Measurements from ENCODE around the gene KRT16. TPM values are rescaled to one million over a fixed set of nuclear protein-coding genes. Genes with fewer than 3 reads are reported as not detected.
"Not testable (repeated sequence)": the region's sequence is repeated elsewhere in the genome, so short reads cannot be mapped to it uniquely, and the experiment has no call there.

KRT16 gene
- total RNA-seq, 1 donor from 2014 or later: not detected

- DNase-seq: peak; percentile 47
- intact Hi-C loops (cut with DNase I): no loop called here
- no peaks in the 10 kb centered on the region for H3K36me3 ChIP-seq
- peaks cover 6% of the 10 kb centered on the region for H3K27me3 ChIP-seq
- no peak overlapping the region for H3K4me3 ChIP-seq
- H3K9me3 ChIP-seq: no peaks in the 10 kb centered on the region
- TF ChIP-seq CTCF (IDR thresholded peaks at IDR 0.05): no peak
- no peak for ATAC-seq
- H3K27ac ChIP-seq: no peak overlapping the region
- H3K4me1 ChIP-seq: no peaks in the 10 kb centered on the region
Observed at GRCh38 chr17:41614098-41614497, 1.5 kb upstream of the KRT16 start.

GRCh38 chr17:41613277-41614082, 913 bp upstream of the KRT16 start:
- H3K36me3 ChIP-seq: no peaks in the 10 kb centered on the region
- TF ChIP-seq CTCF (IDR thresholded peaks at IDR 0.05): no peak
- peaks cover 6% of the 10 kb centered on the region for H3K27me3 ChIP-seq
- intact Hi-C loops (cut with DNase I): no loop called here
- H3K4me1 ChIP-seq: no peaks in the 10 kb centered on the region
- no peak overlapping the region for H3K4me3 ChIP-seq
- H3K9me3 ChIP-seq: no peaks in the 10 kb centered on the region
- DNase-seq (peak; percentile 29), ATAC-seq (no peak)
- no peak overlapping the region for H3K27ac ChIP-seq

- DNase-seq (peak; percentile 56), ATAC-seq (no peak)
- no peak for TF ChIP-seq CTCF (IDR thresholded peaks at IDR 0.05)
- Histone ChIP-seq H3K4me1 (no peaks in the 10 kb centered on the region), H3K27me3 (peaks cover 6% of the 10 kb centered on the region), H3K4me3 (no peak overlapping the region), H3K9me3 (no peaks in the 10 kb centered on the region), H3K27ac (no peak overlapping the region), H3K36me3 (no peaks in the 10 kb centered on the region)
- intact Hi-C loops (cut with DNase I): no loop called here
Observed at GRCh38 chr17:41610965-41611640, 1.5 kb downstream of the KRT16 start.

- H3K9me3 ChIP-seq; H3K4me3 ChIP-seq; H3K27ac ChIP-seq; ATAC-seq; H3K27me3 ChIP-seq; H3K36me3 ChIP-seq; intact Hi-C loops (cut with DNase I); H3K4me1 ChIP-seq: not testable (repeated sequence)
- peak; percentile 52 for DNase-seq
Observed at GRCh38 chr17:41610061-41610517, 2.5 kb downstream of the KRT16 start.

- H3K27ac ChIP-seq: not testable (repeated sequence)
Observed at GRCh38 chr17:41606930-41607329, 5.6 kb downstream of the KRT16 start.

GRCh38 chr17:41602524-41602923, 10.0 kb downstream of the KRT16 start:
- no peaks in the 10 kb centered on the region for H3K9me3 ChIP-seq
- no peaks in the 10 kb centered on the region for H3K27me3 ChIP-seq
- no peak overlapping the region for H3K4me3 ChIP-seq
- no peak for DNase-seq
- TF ChIP-seq CTCF (IDR thresholded peaks at IDR 0.05): no peak
- H3K4me1 ChIP-seq: no peaks in the 10 kb centered on the region
- no peak overlapping the region for H3K27ac ChIP-seq
- H3K36me3 ChIP-seq: no peaks in the 10 kb centered on the region
- intact Hi-C loops (cut with DNase I): no loop called here
- no peak for ATAC-seq

More at GRCh38 chr17:41606930-41607329, 5.6 kb downstream of the KRT16 start:
- H3K36me3 ChIP-seq; ATAC-seq; intact Hi-C loops (cut with DNase I); H3K9me3 ChIP-seq; H3K27me3 ChIP-seq; DNase-seq; H3K4me3 ChIP-seq; H3K4me1 ChIP-seq: not testable (repeated sequence)

All from upper lobe of right lung (tissue), 1 donor.